HG02973 (cell line): ENCODE data around the gene RABL6.

Experiments
- ATAC-seq: cut with Tn5 transposase; IDR thresholded peaks from one replicate; pipeline ENCODE4 v1.9.1; 2021; ENCODE audit warnings: moderate library complexity; ENCODE audit not compliant: unreplicated experiment

Gene RABL6

GRCh38 chr9:136814725-136815421 lies 7.1 kb downstream of the RABL6 start:
- ATAC-seq = no peak

GRCh38 chr9:136815422-136815782 lies 7.7 kb downstream of the RABL6 start:
- ATAC-seq = no peak

GRCh38 chr9:136820971-136821825 lies 13.4 kb downstream of the RABL6 start:
- ATAC-seq = no peak

GRCh38 chr9:136821826-136822544 lies 14.2 kb downstream of the RABL6 start:
- ATAC-seq = no peak

GRCh38 chr9:136823136-136824046 lies 15.6 kb downstream of the RABL6 start:
- no peak for ATAC-seq

GRCh38 chr9:136824496-136825225 lies 16.9 kb downstream of the RABL6 start:
- no peak for ATAC-seq

GRCh38 chr9:136825295-136826187 lies 17.8 kb downstream of the RABL6 start:
- no peak for ATAC-seq

- ATAC-seq = no peak
Measured at GRCh38 chr9:136826188-136826541, 18.4 kb downstream of the RABL6 start.

- no peak for ATAC-seq
Measured at GRCh38 chr9:136826703-136827582, 19.2 kb downstream of the RABL6 start.

- ATAC-seq = no peak
Measured at GRCh38 chr9:136827794-136828473, 20.2 kb downstream of the RABL6 start.

GRCh38 chr9:136828474-136829140 lies 20.9 kb downstream of the RABL6 start:
- ATAC-seq = no peak

GRCh38 chr9:136829412-136829811 lies 21.7 kb downstream of the RABL6 start:
- no peak for ATAC-seq

- ATAC-seq = no peak
Measured at GRCh38 chr9:136829981-136830885, 22.5 kb downstream of the RABL6 start.

GRCh38 chr9:136831002-136831719 lies 23.4 kb downstream of the RABL6 start:
- ATAC-seq = no peak

GRCh38 chr9:136831720-136832104 lies 24.0 kb downstream of the RABL6 start:
- no peak for ATAC-seq
